ENCODE results near the gene AMPH. TPM values are rescaled to one million over a fixed set of nuclear protein-coding genes. Genes with fewer than 3 reads are reported as not detected.
A peak's percentile ranks its signal among the peaks of the same experiment; 100 is the strongest.

The AMPH gene
- total RNA-seq, 1 experiment from 2014 or later = not detected

DNA sequence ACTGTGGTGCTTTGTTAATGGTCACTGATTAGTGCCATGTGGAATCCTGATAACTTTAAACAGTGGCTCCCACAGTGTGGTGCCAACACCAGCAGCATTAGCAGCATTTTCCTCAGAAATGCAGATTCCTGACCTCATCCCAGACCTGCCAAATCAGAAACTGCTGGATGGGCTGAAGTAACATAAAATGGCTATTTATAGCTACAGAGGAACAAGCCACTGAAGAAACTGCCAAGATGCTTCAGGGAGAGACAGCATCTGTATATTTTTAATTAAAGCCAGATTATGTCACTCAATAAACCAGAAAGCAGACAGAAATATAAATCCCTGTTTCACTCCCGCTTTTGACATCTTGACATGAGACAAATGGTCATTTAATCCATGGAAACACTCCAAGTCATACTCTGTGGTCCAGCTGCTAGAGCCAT is 178.5 kb downstream of the AMPH start:
- no peaks in the 10 kb centered on the region for H3K79me2 ChIP-seq (ENCODE audit: low read depth)
- no peak overlapping the region for H3K4me2 ChIP-seq
- H3K4me1 ChIP-seq (replicated peaks; ENCODE audit: insufficient read depth) = no peaks in the 10 kb centered on the region
- BruUV-seq (replicated peaks) = no TSS peak
- peaks cover 42% of the 10 kb centered on the region for H3K27me3 ChIP-seq (ENCODE audit: insufficient read depth, low read depth)
- H3K36me3 ChIP-seq (ENCODE audit: low read depth) = no peaks in the 10 kb centered on the region
- no peaks in the 10 kb centered on the region for H3K9me2 ChIP-seq (ENCODE audit: insufficient read depth)
- no peaks in the 10 kb centered on the region for H3F3A ChIP-seq (ENCODE audit: insufficient read depth, low read depth)
- H2AFZ ChIP-seq = no peak overlapping the region
- intact Hi-C loops (cut with micrococcal nuclease; ENCODE audit: unreplicated experiment) = no loop called here
- DNase-seq = no peak
- no peaks in the 10 kb centered on the region for H4K20me1 ChIP-seq (ENCODE audit: insufficient read depth)
- ChIA-PET POLR2A (ENCODE audit: unreplicated experiment) (no interaction called here), CTCF (no interaction called here)
- H3K4me3 ChIP-seq = no peak overlapping the region
- H3K27ac ChIP-seq = no peak overlapping the region
- no peaks in the 10 kb centered on the region for H3K9me3 ChIP-seq (ENCODE audit: insufficient read depth, low read depth)
- no peak for TF ChIP-seq EZH2 (IDR thresholded peaks at IDR 0.05; ENCODE audit: low read depth)
- TF ChIP-seq, protein P1, sequence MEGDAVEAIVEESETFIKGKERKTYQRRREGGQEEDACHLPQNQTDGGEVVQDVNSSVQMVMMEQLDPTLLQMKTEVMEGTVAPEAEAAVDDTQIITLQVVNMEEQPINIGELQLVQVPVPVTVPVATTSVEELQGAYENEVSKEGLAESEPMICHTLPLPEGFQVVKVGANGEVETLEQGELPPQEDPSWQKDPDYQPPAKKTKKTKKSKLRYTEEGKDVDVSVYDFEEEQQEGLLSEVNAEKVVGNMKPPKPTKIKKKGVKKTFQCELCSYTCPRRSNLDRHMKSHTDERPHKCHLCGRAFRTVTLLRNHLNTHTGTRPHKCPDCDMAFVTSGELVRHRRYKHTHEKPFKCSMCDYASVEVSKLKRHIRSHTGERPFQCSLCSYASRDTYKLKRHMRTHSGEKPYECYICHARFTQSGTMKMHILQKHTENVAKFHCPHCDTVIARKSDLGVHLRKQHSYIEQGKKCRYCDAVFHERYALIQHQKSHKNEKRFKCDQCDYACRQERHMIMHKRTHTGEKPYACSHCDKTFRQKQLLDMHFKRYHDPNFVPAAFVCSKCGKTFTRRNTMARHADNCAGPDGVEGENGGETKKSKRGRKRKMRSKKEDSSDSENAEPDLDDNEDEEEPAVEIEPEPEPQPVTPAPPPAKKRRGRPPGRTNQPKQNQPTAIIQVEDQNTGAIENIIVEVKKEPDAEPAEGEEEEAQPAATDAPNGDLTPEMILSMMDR (conservative IDR thresholded peaks at IDR 0.05) = no peak

DNA sequence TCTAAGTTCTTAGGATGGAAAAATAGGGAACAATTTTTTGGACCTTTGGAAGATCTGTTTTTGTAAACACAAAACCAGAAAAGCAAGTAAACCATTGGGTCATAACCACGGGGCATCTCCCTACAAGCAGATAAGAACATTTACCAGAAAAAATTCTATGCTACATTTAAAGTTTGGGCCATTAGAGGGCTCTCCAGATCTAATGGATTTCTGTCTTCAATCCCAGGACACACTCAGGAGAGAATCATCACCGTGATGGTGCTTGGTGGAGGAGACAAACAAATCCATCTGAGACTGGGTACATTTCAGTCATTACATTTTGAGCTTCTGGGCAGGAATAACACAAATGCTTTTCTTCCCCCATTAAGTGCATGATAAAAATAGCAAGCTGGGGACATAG is 179.3 kb downstream of the AMPH start:
- intact Hi-C loops (cut with micrococcal nuclease; ENCODE audit: unreplicated experiment) = no loop called here
- no peaks in the 10 kb centered on the region for H3K79me2 ChIP-seq (ENCODE audit: low read depth)
- POLR2A ChIA-PET (ENCODE audit: unreplicated experiment) = interaction anchor here (0.6 kb wide), 1 partner anchor 1144 kb away, joined by 3 read pairs; no protein-coding TSS in a partner anchor
- H3K27ac ChIP-seq = no peak overlapping the region
- H3K36me3 ChIP-seq (ENCODE audit: low read depth) = no peaks in the 10 kb centered on the region
- no peaks in the 10 kb centered on the region for H3K9me3 ChIP-seq (ENCODE audit: insufficient read depth, low read depth)
- no peak for TF ChIP-seq EZH2 (IDR thresholded peaks at IDR 0.05; ENCODE audit: low read depth)
- TF ChIP-seq, protein P1 (conservative IDR thresholded peaks at IDR 0.05) = peak; percentile 40; the same call in 1 of the 2 replicates
- no peaks in the 10 kb centered on the region for H4K20me1 ChIP-seq (ENCODE audit: insufficient read depth)
- H3K9me2 ChIP-seq (ENCODE audit: insufficient read depth) = no peaks in the 10 kb centered on the region
- no peaks in the 10 kb centered on the region for H3K4me1 ChIP-seq (replicated peaks; ENCODE audit: insufficient read depth)
- no peaks in the 10 kb centered on the region for H3F3A ChIP-seq (ENCODE audit: insufficient read depth, low read depth)
- H3K27me3 ChIP-seq (ENCODE audit: insufficient read depth, low read depth) = peaks cover 42% of the 10 kb centered on the region
- H3K4me3 ChIP-seq = no peak overlapping the region
- DNase-seq = no peak
- CTCF ChIA-PET = no interaction called here
- H2AFZ ChIP-seq = no peak overlapping the region
- no TSS peak for BruUV-seq (replicated peaks)
- no peak overlapping the region for H3K4me2 ChIP-seq

DNA sequence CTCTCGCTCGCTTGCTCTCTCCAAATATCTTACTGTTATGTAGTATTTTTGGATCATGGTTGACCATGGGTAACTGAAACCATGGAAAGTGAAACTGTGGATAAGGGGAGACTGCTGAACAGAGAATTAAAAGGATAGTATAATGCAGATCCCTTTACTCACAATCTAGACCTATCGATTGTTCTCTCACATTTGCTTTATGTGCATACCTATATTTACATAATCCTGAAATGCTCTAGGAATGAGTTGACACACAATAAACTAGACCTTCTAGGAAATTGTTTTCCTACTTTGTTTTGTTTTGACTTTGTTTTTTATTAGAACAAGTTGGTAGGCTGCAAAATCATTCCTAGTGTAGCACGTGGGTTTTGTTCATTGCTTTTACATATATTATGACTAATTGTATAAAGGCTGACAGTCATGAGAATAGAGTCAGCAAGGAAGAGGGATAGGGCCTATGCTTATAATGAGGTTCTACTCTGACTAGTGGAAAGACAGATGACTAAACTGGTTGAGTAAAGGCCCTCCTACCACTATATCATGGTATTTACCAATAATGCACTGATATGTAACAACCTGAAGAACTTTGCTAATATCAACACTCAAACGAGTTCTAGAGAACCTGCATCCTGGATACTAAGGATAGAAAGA is 182.5 kb downstream of the AMPH start:
- H3F3A ChIP-seq (ENCODE audit: insufficient read depth, low read depth) = no peaks in the 10 kb centered on the region

More for the DNA sequence above, 182.5 kb downstream of the AMPH start:
- no peak overlapping the region for H3K27ac ChIP-seq
- H3K4me2 ChIP-seq = no peak overlapping the region
- POLR2A ChIA-PET (ENCODE audit: unreplicated experiment) = no interaction called here
- intact Hi-C loops (cut with micrococcal nuclease; ENCODE audit: unreplicated experiment) = no loop called here
- TF ChIP-seq, protein P1 (conservative IDR thresholded peaks at IDR 0.05) = no peak
- TF ChIP-seq EZH2 (IDR thresholded peaks at IDR 0.05; ENCODE audit: low read depth) = no peak
- H2AFZ ChIP-seq = no peak overlapping the region
- BruUV-seq (replicated peaks) = no TSS peak
- CTCF ChIA-PET = no interaction called here
- no peaks in the 10 kb centered on the region for H3K9me3 ChIP-seq (ENCODE audit: insufficient read depth, low read depth)
- no peaks in the 10 kb centered on the region for H3K4me1 ChIP-seq (replicated peaks; ENCODE audit: insufficient read depth)
- H3K9me2 ChIP-seq (ENCODE audit: insufficient read depth) = no peaks in the 10 kb centered on the region
- peaks cover 17% of the 10 kb centered on the region for H3K27me3 ChIP-seq (ENCODE audit: insufficient read depth, low read depth)
- H3K79me2 ChIP-seq (ENCODE audit: low read depth) = no peaks in the 10 kb centered on the region
- H3K36me3 ChIP-seq (ENCODE audit: low read depth) = no peaks in the 10 kb centered on the region
- DNase-seq = no peak
- no peaks in the 10 kb centered on the region for H4K20me1 ChIP-seq (ENCODE audit: insufficient read depth)
- no peak overlapping the region for H3K4me3 ChIP-seq
